AG04450 (cell line): ENCODE measurements around the gene STAT4. TPM values are rescaled to one million over a fixed set of nuclear protein-coding genes. Genes with fewer than 3 reads are reported as not detected.

Experiments
- CTCF ChIA-PET: fragments of 300-600, 350-600 bp; formaldehyde crosslinking; extraction: SDS; loops from one replicate; lab custom pipeline; 2022; ENCODE audit warnings: antibody characterized with exemption, inconsistent platforms; lab: Charles Lee
- POLR2A ChIA-PET: fragments of 350-600 bp; formaldehyde crosslinking; extraction: SDS; loops from one replicate; lab custom pipeline; 2021; ENCODE audit warnings: antibody characterized with exemption, inconsistent platforms; lab: Yijun Ruan, JAX
- DNase-seq: peaks from one replicate; pipeline ENCODE4 v3.0.0-alpha.2; 2011; ENCODE audit warnings: low read depth, low spot score
- H3K27ac ChIP-seq: one replicate; pipeline ENCODE4 v1.5.1; 2012; ENCODE audit warnings: low read depth, low read length, control low read depth
- H3K27me3 ChIP-seq: one replicate; pipeline ENCODE4 v1.6.0; 2012; ENCODE audit warnings: low read length; ENCODE audit not compliant: control insufficient read depth, insufficient read depth
- H3K4me3 ChIP-seq: 2 replicates; pipeline ENCODE4 v1.5.1; 2011; ENCODE audit warnings: mild to moderate bottlenecking, low read depth, low read length, control low read depth
- H3K9me3 ChIP-seq: 2 replicates; pipeline ENCODE4 v1.5.1; 2012; ENCODE audit warnings: low read length; ENCODE audit not compliant: control insufficient read depth, insufficient read depth
- polyA plus RNA-seq: library from polyadenylated mRNA; depleted of rRNA; stranded (reverse); fragments of >200 nt; gene quantifications from 2 replicates; pipeline ENCODE4 v1.2.3, GENCODE V29; 2011
- TF ChIP-seq, protein P1 (sequence below): IDR thresholded peaks from 2 replicates; pipeline ENCODE4 v1.5.1; 2011; ENCODE audit warnings: low read depth, low read length, control low read depth, inconsistent platforms

The STAT4 gene
- polyA plus RNA-seq, 1 experiment, result 1.3 TPM

- POLR2A ChIA-PET, result no interaction called here
- Histone ChIP-seq H3K9me3 (peaks cover 3% of the 10 kb centered on the region; the same call in 1 of the 2 replicates), H3K27ac (no peak overlapping the region), H3K4me3 (no peak overlapping the region), H3K27me3 (no peaks in the 10 kb centered on the region)
- DNase-seq, result no peak
- CTCF ChIA-PET, result interaction anchor here (1.2 kb wide), 1 partner anchor 10 kb away, joined by 8 read pairs; no protein-coding TSS in a partner anchor
- TF ChIP-seq, protein P1, sequence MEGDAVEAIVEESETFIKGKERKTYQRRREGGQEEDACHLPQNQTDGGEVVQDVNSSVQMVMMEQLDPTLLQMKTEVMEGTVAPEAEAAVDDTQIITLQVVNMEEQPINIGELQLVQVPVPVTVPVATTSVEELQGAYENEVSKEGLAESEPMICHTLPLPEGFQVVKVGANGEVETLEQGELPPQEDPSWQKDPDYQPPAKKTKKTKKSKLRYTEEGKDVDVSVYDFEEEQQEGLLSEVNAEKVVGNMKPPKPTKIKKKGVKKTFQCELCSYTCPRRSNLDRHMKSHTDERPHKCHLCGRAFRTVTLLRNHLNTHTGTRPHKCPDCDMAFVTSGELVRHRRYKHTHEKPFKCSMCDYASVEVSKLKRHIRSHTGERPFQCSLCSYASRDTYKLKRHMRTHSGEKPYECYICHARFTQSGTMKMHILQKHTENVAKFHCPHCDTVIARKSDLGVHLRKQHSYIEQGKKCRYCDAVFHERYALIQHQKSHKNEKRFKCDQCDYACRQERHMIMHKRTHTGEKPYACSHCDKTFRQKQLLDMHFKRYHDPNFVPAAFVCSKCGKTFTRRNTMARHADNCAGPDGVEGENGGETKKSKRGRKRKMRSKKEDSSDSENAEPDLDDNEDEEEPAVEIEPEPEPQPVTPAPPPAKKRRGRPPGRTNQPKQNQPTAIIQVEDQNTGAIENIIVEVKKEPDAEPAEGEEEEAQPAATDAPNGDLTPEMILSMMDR, result no peak
Observed at GRCh38 chr2:191041418-191042161, 109.2 kb downstream of the STAT4 start.

- TF ChIP-seq, protein P1, result no peak
- Histone ChIP-seq H3K27me3 (no peaks in the 10 kb centered on the region), H3K27ac (no peak overlapping the region), H3K4me3 (no peak overlapping the region), H3K9me3 (peaks cover 2% of the 10 kb centered on the region; the same call in 1 of the 2 replicates)
- DNase-seq, result no peak
- CTCF ChIA-PET, result interaction anchor here (0.8 to 7.1 kb wide), 3 partner anchors 10 to 116 kb away, joined by 3 to 38 read pairs (median 7); no protein-coding TSS in a partner anchor
- POLR2A ChIA-PET, result no interaction called here
Observed at GRCh38 chr2:191039616-191040015, 111.2 kb downstream of the STAT4 start.

DNA sequence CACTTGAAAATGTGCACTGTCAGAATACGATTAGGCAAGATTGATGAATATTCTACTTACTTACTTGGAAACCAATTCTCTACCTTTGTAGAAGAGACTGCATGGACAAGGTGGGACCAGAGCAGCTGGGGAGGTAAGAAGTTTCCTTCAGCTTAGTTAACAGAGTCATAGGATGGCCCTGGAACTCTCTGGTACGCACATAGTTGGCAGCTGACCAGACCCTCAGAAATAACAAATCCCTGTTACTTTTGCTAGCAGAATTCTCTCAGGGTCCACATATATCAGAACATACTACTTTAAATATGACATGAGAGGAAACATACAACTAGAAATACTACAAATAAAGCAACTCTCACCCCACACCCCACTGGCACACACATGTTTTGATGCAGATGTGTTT lies 112.1 kb downstream of the STAT4 start:
- Histone ChIP-seq H3K27me3 (no peaks in the 10 kb centered on the region), H3K4me3 (no peak overlapping the region), H3K9me3 (no peaks in the 10 kb centered on the region), H3K27ac (peak overlapping the region; percentile 80)
- ChIA-PET POLR2A (no interaction called here), CTCF (interaction anchor here (1.6 to 7.1 kb wide), 2 partner anchors 13 to 117 kb away, joined by 7 to 38 read pairs; no protein-coding TSS in a partner anchor)
- no peak for DNase-seq
- TF ChIP-seq, protein P1, result no peak

DNA sequence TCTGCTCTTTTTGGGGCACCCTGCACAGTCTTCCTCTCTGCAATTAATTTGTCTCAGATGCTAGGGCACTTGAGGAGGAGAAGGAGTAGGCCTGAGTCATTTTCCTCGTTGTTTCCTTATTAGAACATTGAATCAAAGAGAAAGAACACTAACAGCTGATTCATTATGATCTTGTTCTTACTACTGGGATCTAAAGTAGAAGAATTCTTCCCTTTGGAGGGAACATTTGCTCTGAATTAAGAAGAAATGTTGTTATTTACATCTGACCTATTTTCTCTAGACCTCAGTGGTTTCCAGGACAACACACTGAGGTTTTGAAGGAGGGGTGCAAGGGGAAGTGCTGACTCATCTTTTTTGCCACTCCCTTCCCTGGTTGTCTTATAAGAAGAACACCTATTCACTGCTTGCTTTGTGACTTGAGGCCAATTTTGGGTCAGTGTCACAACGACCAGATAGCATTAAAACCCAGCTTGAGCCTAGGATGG lies 112.5 kb downstream of the STAT4 start:
- no peaks in the 10 kb centered on the region for H3K9me3 ChIP-seq
- POLR2A ChIA-PET, result no interaction called here
- H3K27me3 ChIP-seq, result no peaks in the 10 kb centered on the region
- no peak overlapping the region for H3K4me3 ChIP-seq
- no peak for DNase-seq
- TF ChIP-seq, protein P1, result no peak
- CTCF ChIA-PET, result interaction anchor here (1.2 to 7.1 kb wide), 2 partner anchors 14 to 484 kb away, joined by 5 to 38 read pairs; no protein-coding TSS in a partner anchor
- H3K27ac ChIP-seq, result peak overlapping the region; percentile 80

DNA sequence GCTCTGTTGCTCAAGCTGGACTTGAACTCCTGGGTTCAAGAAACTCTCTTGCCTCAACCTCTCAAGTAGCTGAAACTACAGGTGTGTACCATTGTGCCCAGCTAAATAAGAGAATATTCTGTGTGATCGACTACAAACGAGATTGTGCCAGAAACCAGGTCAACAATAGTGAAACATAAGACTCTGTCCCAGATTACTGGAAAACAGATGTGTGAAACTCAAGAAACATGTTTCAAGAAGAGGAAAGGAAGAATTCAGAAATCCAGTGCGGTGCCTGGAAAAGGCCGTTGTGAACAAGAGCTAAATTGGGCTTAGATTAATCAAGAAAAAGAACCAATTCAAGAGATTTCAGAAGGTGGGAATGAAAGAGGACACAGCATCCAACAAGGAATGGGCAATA lies 113.4 kb downstream of the STAT4 start:
- Histone ChIP-seq H3K4me3 (no peak overlapping the region), H3K9me3 (no peaks in the 10 kb centered on the region), H3K27ac (no peak overlapping the region), H3K27me3 (no peaks in the 10 kb centered on the region)
- TF ChIP-seq, protein P1, result no peak
- no peak for DNase-seq
- ChIA-PET CTCF (interaction anchor here (1.2 to 7.1 kb wide), 2 partner anchors 15 to 485 kb away, joined by 5 to 38 read pairs; no protein-coding TSS in a partner anchor), POLR2A (no interaction called here)
